GM19372 (cell line): ENCODE data around the gene MAP3K1.

ENCODE experiments used
- ATAC-seq: cut with Tn5 transposase; IDR thresholded peaks from one replicate; pipeline ENCODE4 v1.9.1; 2021; ENCODE audit warnings: mild to moderate bottlenecking, low read depth, moderate library complexity; ENCODE audit not compliant: unreplicated experiment

MAP3K1 gene

GRCh38 chr5:56845277-56845676 is 29.9 kb downstream of the MAP3K1 start:
- ATAC-seq: no peak

GRCh38 chr5:56845904-56846480 is 30.6 kb downstream of the MAP3K1 start:
- ATAC-seq: no peak

- ATAC-seq: no peak
Measured at GRCh38 chr5:56848206-56848605, 32.9 kb downstream of the MAP3K1 start.

GRCh38 chr5:56849671-56850070 is 34.3 kb downstream of the MAP3K1 start:
- no peak for ATAC-seq

- ATAC-seq: no peak
Measured at GRCh38 chr5:56850423-56850822, 35.1 kb downstream of the MAP3K1 start.

GRCh38 chr5:56851258-56851941 is 36.1 kb downstream of the MAP3K1 start:
- no peak for ATAC-seq

- ATAC-seq: no peak
Measured at GRCh38 chr5:56852228-56853000, 37.1 kb downstream of the MAP3K1 start.

- no peak for ATAC-seq
Measured at GRCh38 chr5:56853698-56854097, 38.3 kb downstream of the MAP3K1 start.

- ATAC-seq: no peak
Measured at GRCh38 chr5:56854920-56855319, 39.6 kb downstream of the MAP3K1 start.

GRCh38 chr5:56856541-56857178 is 41.3 kb downstream of the MAP3K1 start:
- no peak for ATAC-seq

- ATAC-seq: no peak
Measured at GRCh38 chr5:56858777-56859442, 43.6 kb downstream of the MAP3K1 start.

- no peak for ATAC-seq
Measured at GRCh38 chr5:56861893-56862485, 46.6 kb downstream of the MAP3K1 start.

GRCh38 chr5:56862909-56863308 is 47.6 kb downstream of the MAP3K1 start:
- ATAC-seq: no peak

- ATAC-seq: no peak
Measured at GRCh38 chr5:56871777-56872176, 56.4 kb downstream of the MAP3K1 start.

GRCh38 chr5:56873056-56873455 is 57.7 kb downstream of the MAP3K1 start:
- no peak for ATAC-seq

- ATAC-seq: no peak
Measured at GRCh38 chr5:56876327-56876726, 61.0 kb downstream of the MAP3K1 start.

GRCh38 chr5:56881571-56881970 is 66.2 kb downstream of the MAP3K1 start:
- no peak for ATAC-seq

- no peak for ATAC-seq
Measured at GRCh38 chr5:56893251-56893951, 78.1 kb downstream of the MAP3K1 start.

- no peak for ATAC-seq
Measured at GRCh38 chr5:56896763-56897162, 81.4 kb downstream of the MAP3K1 start.

- no peak for ATAC-seq
Measured at GRCh38 chr5:56898213-56898612, 82.9 kb downstream of the MAP3K1 start.
